ENCODE measurements around the gene BDKRB1. TPM values are rescaled to one million over a fixed set of nuclear protein-coding genes. Genes with fewer than 3 reads are reported as not detected.
A peak's percentile ranks its signal among the peaks of the same experiment; 100 is the strongest.

BDKRB1 gene
- total RNA-seq, 4 donors from 2014 or later, result 2.2 to 3.4 (median 2.8) TPM

DNA sequence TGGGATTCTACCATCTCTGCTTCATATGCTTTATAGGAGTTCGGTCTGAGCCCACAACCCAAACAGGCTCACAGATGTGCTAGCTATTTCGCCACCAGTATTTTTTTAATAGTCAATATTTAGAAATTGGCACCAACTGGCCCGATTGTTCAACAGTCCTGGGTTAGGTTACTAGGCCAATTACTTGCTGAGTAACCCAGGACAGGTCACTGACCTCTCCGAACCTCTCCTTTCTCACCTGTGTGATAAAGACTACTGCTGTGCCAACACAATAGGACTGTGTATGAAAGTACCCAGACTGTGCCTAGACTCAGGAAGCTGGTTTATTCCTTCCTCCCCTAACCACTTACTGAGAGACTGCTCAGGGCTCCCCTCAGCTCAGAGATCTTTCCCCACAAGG is 43.1 kb upstream of the BDKRB1 start:
- Histone ChIP-seq H3K36me3 (no peaks in the 10 kb centered on the region), H3K4me3 (no peak overlapping the region), H3K27me3 (no peaks in the 10 kb centered on the region), H3K9me3 (no peaks in the 10 kb centered on the region), H3K4me1 (no peaks in the 10 kb centered on the region), H3K27ac (no peak overlapping the region)
- TF ChIP-seq, protein P1, sequence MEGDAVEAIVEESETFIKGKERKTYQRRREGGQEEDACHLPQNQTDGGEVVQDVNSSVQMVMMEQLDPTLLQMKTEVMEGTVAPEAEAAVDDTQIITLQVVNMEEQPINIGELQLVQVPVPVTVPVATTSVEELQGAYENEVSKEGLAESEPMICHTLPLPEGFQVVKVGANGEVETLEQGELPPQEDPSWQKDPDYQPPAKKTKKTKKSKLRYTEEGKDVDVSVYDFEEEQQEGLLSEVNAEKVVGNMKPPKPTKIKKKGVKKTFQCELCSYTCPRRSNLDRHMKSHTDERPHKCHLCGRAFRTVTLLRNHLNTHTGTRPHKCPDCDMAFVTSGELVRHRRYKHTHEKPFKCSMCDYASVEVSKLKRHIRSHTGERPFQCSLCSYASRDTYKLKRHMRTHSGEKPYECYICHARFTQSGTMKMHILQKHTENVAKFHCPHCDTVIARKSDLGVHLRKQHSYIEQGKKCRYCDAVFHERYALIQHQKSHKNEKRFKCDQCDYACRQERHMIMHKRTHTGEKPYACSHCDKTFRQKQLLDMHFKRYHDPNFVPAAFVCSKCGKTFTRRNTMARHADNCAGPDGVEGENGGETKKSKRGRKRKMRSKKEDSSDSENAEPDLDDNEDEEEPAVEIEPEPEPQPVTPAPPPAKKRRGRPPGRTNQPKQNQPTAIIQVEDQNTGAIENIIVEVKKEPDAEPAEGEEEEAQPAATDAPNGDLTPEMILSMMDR (IDR thresholded peaks at IDR 0.05), result no peak
- TF ChIP-seq POLR2A (IDR thresholded peaks at IDR 0.05), result no peak
- no peak for DNase-seq

DNA sequence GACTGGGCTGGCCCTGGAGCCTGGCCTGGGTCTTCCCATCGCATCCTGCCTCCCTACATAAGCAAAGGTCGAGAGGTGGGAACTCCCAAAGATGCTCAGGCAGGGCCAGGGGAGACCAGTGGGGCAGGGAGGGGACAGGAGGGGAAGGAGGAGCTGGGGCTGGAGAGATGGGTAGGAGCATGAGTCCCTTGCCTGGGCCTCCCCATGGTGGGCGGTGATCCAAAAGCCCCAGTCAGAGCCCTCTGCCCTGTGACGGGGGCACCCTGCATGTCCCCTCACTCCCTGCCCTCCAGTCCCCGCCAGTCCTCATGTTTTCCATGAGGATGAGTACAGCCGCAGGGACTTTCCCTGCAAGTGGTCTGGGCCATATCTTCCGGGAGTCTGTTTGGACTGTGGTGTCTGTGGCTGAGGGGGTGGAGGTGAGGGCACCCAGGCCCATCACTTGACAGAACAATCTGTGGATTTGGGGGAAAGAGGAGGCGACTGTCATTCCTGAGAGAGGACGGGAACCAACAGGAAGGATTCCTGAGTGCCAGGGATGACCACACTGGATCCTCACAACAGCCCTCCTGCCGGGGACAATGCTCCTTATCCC is 42.0 kb upstream of the BDKRB1 start:
- peak overlapping the region in 1 of 4 donors; percentile 35 for H3K27ac ChIP-seq
- H3K27me3 ChIP-seq, result no peaks in the 10 kb centered on the region
- no peak overlapping the region for H3K4me3 ChIP-seq
- DNase-seq, result no peak
- no peak for TF ChIP-seq POLR2A (IDR thresholded peaks at IDR 0.05)
- TF ChIP-seq, protein P1 (IDR thresholded peaks at IDR 0.05), result no peak
- H3K4me1 ChIP-seq, result no peaks in the 10 kb centered on the region
- H3K9me3 ChIP-seq, result no peaks in the 10 kb centered on the region
- no peaks in the 10 kb centered on the region for H3K36me3 ChIP-seq

GRCh38 chr14:96214793-96215192 is 41.2 kb upstream of the BDKRB1 start:
- Histone ChIP-seq H3K9me3 (no peaks in the 10 kb centered on the region), H3K36me3 (no peaks in the 10 kb centered on the region), H3K27ac (no peak overlapping the region), H3K27me3 (no peaks in the 10 kb centered on the region), H3K4me3 (no peak overlapping the region), H3K4me1 (no peaks in the 10 kb centered on the region)
- no peak for DNase-seq
- TF ChIP-seq, protein P1 (IDR thresholded peaks at IDR 0.05), result no peak
- no peak for TF ChIP-seq POLR2A (IDR thresholded peaks at IDR 0.05)

DNA sequence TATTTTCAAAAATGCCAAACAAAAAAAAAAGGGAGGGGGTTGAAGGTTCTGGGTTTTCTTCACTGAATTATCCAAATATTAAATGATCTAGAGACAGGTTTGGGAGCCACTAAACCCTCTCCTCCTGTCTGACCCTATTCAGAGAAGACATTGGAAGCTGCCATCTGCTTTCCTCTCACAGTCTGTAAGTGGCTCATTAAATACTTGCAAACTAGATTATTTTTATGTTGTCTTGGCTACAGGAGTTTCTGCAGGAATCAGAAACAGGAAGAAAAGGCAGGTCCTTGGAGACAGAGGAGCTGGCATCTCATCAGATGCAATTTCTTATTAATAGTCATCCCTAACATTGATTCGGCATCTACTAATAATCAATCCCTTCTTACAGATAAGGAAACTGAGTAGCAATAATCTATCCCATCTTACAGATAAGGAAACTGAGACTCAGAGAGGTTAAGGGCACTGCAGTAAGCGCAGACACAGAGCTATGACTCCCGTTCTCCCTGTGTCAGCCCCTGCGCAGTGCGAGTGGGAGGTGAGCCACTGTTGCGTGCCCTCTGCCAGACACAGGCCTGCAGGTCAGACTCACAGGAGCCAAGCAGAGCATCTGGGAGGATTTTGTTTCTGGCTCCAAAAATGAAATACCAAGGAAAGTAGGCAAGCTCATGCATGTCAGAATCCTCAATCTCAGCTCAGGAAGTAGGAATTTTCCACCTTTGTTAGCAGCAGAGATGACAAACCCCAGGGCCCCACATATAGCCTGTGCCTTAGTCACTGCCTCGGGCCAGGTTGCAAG is 40.4 kb upstream of the BDKRB1 start:
- H3K36me3 ChIP-seq, result no peaks in the 10 kb centered on the region
- no peaks in the 10 kb centered on the region for H3K27me3 ChIP-seq
- no peak for DNase-seq
- H3K4me1 ChIP-seq, result peaks cover 0 to under 1% (median 0%) of the 10 kb centered on the region in 4 donors
- H3K9me3 ChIP-seq, result no peaks in the 10 kb centered on the region
- no peak overlapping the region for H3K27ac ChIP-seq
- TF ChIP-seq, protein P1 (IDR thresholded peaks at IDR 0.05), result no peak
- no peak for TF ChIP-seq POLR2A (IDR thresholded peaks at IDR 0.05)
- H3K4me3 ChIP-seq, result no peak overlapping the region

- no peaks in the 10 kb centered on the region for H3K27me3 ChIP-seq
- H3K27ac ChIP-seq, result no peak overlapping the region
- H3K36me3 ChIP-seq, result no peaks in the 10 kb centered on the region
- no peak for DNase-seq
- no peak for TF ChIP-seq POLR2A (IDR thresholded peaks at IDR 0.05)
- TF ChIP-seq, protein P1 (IDR thresholded peaks at IDR 0.05), result no peak
- peaks cover 0 to 9% (median 0%) of the 10 kb centered on the region in 4 donors for H3K4me1 ChIP-seq
- no peak overlapping the region for H3K4me3 ChIP-seq
- no peaks in the 10 kb centered on the region for H3K9me3 ChIP-seq
These were observed 39.4 kb upstream of the BDKRB1 start for GRCh38 chr14:96216627-96217026.

Measured in Peyer's patch (tissue), 4 donors.